Measurements from ENCODE around the gene SH3BP4. TPM values are rescaled to one million over a fixed set of nuclear protein-coding genes. Genes with fewer than 3 reads are reported as not detected.

The SH3BP4 gene
- total RNA-seq, 1 experiment from 2014 or later = 93.8 TPM

DNA sequence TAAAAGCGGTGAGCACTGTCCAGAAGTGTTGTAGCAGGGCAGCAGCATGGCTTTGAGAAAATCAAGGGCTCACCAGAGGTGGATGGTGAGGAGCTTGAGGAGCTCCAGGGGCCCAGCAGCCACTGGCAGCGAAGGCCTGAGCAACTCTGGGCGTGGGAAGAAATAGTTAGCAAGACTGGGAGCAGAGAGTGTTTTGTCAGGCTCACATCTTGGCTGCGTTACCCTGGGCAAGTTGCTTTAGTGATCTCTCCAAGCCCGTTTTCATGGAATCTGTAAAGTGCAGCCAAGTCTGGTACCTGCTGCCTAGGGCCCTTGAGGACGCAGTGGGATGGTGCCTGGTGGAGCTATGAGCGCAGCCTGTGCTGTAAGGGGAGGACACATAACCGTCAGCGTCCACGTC, 78.3 kb downstream of the SH3BP4 start:
- Histone ChIP-seq H3K9ac (ENCODE audit: extremely low read depth, insufficient read length, low read length) (no peak overlapping the region), H3K27me3 (ENCODE audit: insufficient read depth, low read length) (no peaks in the 10 kb centered on the region), H2BK120ac (ENCODE audit: low read depth, low read length, poor library complexity, severe bottlenecking) (no peak overlapping the region), H3K14ac (ENCODE audit: insufficient read depth, low read length) (0 out of 2 replicates have a peak overlapping the region, but pooled peaks have one; percentile 12), H3K4me1 (ENCODE audit: insufficient read depth, low read length) (peaks cover 4% of the 10 kb centered on the region; the same call in 1 of the 2 replicates), H4K8ac (replicated peaks; ENCODE audit: insufficient read length, low read depth, low read length) (no peak overlapping the region), H2BK12ac (ENCODE audit: insufficient read length, low read depth, low read length) (no peak overlapping the region), H3K23ac (ENCODE audit: insufficient read length, low read depth, low read length) (no peak overlapping the region), H3K18ac (ENCODE audit: insufficient read length, low read depth, low read length) (no peak overlapping the region), H3T11ph (ENCODE audit: low read length) (no peak overlapping the region), H3K56ac (ENCODE audit: insufficient read length, low read depth, low read length) (no peak overlapping the region), H3K27ac (ENCODE audit: insufficient read length, low read depth, low read length) (no peak overlapping the region), H3K79me2 (ENCODE audit: insufficient read depth, low read length) (peaks cover 4% of the 10 kb centered on the region; the same call in 1 of the 2 replicates), H2BK15ac (ENCODE audit: low read depth, low read length) (no peak overlapping the region), H3K9me3 (ENCODE audit: control insufficient read depth, low read depth, low read length) (no peaks in the 10 kb centered on the region), H2BK5ac (ENCODE audit: insufficient read length, low read length) (no peak overlapping the region), H3K23me2 (ENCODE audit: insufficient read length, low read depth, low read length, poor library complexity, severe bottlenecking) (no peaks in the 10 kb centered on the region), H3K4ac (ENCODE audit: low read depth, low read length) (no peak overlapping the region), H2AFZ (ENCODE audit: low read length) (no peak overlapping the region), H2BK20ac (ENCODE audit: low read depth, low read length, poor library complexity, severe bottlenecking) (no peak overlapping the region), H4K91ac (ENCODE audit: insufficient read length, low read depth, low read length) (no peak overlapping the region), H3K79me1 (ENCODE audit: insufficient read depth, low read depth, low read length, poor library complexity, severe bottlenecking) (peaks cover 8% of the 10 kb centered on the region), H2AK5ac (ENCODE audit: insufficient read length, low read length) (no peak overlapping the region), H3K4me2 (ENCODE audit: insufficient read depth, insufficient read length, low read length) (no peak overlapping the region), H4K20me1 (ENCODE audit: control insufficient read depth, insufficient read depth, insufficient read length) (no peaks in the 10 kb centered on the region), H4K5ac (ENCODE audit: insufficient read length, low read depth, low read length) (no peak overlapping the region)
- Mint-ChIP-seq H3K27me3 (ENCODE audit: low read depth) (no peaks in the 10 kb centered on the region), H3K4me1 (peaks cover 47 to 48% of the 10 kb centered on the region in 2 experiments), H3K36me3 (ENCODE audit: insufficient read depth in 1 of 3, low read depth in 3 of 3) (peaks cover 4 to 27% (median 23%) of the 10 kb centered on the region in 3 experiments; a peak in 6 of 7 replicates), H3K4me3 (no peak overlapping the region), H3K9me3 (no peaks in the 10 kb centered on the region), H3K27ac (peak overlapping the region in 2 of 3 experiments; percentile 8 to 39; a peak in 4 of 7 replicates)
- no peak for DNase-seq
- no peak for TF ChIP-seq CTCF (conservative IDR thresholded peaks at IDR 0.05)
- WGBS (ENCODE audit: extremely low coverage, insufficient read length, low lambda C conversion rate) = no CpG with 5 or more reads among the region's 10 CpGs
